OCI-M2 (cell line): ENCODE data around the gene SLC49A4.

ENCODE experiments used
- DNase-seq: peaks from one replicate; lab custom pipeline; 2025; ENCODE audit not compliant: unreplicated experiment; lab: John Stamatoyannopoulos, UW

The SLC49A4 gene

DNA sequence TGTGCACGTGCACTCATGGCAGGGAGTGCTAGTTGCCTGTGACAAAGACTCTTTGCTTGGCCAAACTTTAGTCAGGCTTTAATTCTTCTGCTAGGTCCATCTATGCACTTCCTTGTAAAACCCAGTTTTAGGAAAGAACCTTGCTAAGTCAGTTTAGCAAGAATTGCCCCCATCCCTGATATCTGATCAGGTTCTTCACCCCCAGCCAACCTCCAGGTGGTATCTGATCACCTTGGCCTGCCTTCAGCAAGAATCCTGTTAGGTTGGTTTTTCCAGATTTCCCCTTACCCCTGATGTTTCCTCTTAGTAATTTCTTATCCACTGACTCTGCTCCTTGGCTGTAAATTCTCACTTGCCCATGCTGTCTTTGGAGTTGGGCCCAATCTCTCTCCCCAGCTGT is 9.6 kb upstream of the SLC49A4 start:
- no peak for DNase-seq

DNA sequence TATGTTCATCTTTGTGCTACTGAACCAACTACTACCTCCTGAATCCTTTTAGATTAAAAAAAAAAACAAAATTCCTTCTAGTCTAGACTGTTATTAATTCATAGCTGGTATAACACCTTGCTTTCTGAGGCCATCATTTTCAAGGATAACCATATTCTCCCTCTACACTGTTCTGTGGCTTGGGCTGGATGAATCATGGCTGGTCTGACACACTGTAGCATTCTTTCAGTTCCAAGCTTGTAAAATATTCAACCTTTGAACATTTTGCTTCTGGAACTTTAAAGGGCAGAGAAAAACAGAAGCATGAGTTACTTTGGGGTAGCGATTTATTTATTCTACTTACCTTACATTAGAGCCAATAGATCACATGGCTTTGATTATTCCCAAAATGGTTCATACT is 8.8 kb upstream of the SLC49A4 start:
- DNase-seq, result no peak

DNA sequence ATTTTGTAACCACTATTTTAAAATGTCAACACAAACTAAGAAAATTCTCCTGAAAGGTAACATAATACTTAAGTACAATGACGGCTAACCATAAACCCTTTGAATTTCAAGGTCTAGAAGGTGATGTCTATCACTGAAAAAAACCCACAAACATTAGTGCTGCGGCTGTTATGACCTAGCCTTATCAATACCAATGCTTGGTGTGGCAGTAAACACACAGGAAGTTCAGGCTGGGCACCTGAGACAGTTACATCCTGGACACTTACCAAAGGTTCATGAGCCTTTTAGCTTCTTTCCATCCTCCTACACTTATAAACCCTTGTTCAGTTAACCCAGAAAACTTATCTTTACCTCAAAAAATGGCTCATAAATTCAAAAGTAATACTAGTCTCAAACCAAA is 7.0 kb upstream of the SLC49A4 start:
- DNase-seq, result no peak

DNA sequence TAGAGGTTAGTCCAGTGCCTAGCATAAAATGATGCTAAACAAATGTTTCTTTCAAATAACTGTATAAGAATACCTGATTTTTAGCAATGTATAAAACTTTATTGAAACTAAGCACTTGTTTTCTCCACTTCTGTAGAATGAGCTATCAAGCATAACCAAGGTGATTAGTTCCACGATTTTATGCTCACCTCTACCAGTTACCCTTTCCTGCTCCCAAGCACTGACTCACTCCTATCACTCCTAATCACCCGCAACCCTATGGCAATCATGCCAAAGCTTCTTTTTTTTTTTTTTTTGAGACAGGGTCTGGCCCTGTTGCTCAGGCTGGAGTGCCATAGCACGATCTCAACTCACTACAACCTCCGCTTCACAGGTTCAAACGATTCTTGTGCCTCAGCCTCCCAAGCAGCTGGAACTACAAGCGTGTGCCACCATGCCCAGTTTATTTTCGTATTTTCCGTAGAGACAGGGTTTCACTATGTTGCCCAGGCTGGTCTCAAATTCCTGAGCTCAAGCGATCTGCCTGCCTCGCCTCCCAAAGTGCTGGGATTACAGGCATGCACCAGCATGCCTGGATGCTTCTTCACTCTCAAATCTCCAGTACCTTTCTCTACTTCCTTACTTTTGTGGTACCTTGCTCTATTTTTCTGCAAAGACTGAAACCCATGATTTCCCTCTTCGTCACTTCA is 5.1 kb upstream of the SLC49A4 start:
- DNase-seq, result no peak

DNA sequence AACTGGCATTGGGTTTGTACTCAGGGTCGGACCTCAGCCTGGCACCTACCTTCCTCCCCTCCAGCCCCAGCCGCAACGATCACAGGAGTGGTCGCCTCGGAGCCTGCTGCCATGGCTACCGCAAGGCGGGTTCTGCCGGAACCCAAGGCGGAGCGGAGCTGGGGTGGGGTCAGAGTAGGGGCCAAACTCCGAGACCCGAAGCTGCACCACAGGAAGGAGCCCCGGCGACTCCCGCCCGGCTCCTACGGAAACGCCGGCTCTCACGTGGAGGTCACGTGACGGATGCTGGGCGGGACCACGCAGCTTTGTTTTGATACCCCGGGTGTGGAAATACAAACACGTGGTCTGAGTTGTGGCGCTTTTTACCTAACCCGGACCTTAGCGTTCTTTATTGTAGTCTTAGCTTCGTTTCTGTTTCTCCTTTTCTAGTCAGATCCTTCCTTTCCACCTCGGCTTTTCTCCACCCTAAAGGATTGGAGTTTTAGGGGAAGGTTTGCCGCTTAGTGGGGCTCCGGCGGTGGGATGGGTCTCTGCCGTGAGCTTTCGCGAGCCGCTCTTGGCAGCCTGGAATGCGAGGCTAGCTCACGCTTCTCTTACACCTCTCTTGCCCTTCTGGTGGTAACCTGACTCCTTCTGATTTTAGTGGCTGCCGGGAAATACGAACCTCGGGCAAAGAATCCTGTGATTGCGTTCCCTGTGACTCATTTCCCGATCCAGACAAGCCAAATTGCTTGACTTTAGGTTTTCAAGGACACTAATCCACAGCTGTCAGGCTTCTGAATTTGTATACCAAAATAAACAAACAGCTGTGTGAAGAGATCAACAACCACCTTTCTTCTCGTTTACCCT is 1.1 kb upstream of the SLC49A4 start, which contains the start of gene HSPBAP1:
TSS of gene HSPBAP1 (minus strand) at position 264 of the 849 bp plus-strand sequence. CDS start at position 113, 151 bp downstream.
- DNase-seq, result no peak

DNA sequence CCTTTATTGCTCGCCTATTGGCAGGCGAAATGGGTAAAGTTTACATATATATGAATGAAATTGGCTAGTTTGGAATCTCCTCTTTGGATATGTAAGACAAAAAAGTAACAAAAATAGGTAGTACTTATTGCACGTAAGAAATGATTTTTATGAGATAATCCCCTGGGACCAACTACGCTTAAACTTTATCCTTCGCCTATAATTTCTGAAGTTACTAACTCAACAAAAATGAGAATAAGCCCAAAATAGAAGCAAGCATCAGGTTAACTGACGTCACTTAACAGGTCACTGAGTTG is 438 bp upstream of the SLC49A4 start:
- no peak for DNase-seq

DNA sequence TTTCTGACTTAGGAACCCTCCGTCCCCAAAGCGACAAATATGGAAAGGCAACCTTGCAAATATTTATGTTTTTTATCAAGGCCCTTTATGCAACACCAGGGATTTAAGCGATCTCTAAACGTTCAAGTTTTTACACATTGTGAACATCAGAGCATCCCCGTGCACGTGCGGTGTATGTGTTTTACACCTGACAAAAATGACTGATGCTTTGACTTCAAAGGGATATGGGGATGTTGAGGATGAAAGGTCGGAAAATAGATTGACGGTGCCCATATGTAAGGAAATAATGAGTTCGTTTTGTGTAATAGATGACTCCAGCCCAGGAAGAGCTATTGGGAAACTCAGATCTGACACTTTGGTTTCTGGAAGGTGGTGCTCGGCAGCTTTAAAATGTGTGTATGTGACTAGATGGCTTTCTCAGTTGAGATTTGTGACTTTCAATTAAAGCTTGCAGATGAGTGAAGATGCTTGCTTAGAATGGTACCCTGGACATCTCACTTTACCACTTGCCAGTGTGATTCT is 866 bp downstream of the SLC49A4 start:
- DNase-seq, result no peak

DNA sequence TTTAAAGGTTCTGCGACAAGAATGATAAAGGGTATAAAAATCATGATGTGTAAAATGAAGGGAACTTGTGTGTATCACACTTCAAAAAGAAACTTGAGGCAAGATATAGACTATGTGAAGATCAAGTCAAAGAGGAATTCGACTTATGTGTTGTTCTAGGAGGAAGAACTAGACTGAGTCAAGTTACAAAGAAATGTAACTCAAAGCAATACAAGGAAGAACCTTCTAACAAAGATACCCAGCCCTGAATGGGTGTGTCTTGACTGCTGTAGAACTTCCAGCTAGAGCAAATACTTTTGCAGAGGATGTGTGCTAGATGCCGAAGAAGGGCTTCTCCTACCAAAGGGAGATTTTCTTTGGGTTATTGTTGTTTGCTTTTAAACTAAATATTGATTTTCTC is 2.4 kb downstream of the SLC49A4 start:
- no peak for DNase-seq

DNA sequence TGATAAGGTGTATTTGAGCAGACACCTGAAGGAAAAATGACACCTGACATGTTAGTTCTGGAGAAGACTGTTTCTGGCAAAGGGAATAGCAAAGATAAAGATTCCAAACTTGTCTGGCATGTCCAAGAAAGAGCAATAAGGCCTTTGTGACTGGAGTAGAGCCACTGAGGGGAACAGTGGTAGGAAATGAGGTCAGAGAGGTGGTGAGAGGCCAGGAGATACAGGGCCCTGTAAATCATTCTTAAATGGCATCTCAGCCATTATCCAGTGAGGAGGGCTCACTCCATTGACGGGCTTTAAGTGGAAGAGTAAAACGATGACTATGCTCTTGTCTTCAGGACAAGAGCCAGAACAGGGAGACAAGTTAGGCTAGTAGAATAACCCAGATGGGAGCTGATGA is 4.5 kb downstream of the SLC49A4 start:
- DNase-seq, result no peak

DNA sequence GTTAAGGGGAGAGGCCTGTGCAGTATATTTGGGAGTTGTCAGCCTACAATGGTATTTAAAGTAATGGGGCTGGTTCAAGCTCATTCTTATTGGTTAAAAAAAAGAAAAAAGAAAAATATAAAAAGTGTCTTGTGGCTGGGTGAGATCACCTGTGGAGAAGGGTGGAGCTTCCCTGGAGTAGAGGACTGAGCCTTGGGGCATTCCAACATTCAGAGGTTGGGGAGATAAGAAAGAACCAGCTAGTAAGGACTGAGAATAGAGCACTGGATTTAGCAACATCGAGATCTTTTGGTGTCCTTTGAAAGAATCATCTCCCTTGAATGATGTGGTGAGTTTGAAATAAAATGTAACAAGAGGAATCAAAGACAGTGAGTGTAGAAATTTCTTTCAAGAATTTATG is 5.2 kb downstream of the SLC49A4 start:
- no peak for DNase-seq

DNA sequence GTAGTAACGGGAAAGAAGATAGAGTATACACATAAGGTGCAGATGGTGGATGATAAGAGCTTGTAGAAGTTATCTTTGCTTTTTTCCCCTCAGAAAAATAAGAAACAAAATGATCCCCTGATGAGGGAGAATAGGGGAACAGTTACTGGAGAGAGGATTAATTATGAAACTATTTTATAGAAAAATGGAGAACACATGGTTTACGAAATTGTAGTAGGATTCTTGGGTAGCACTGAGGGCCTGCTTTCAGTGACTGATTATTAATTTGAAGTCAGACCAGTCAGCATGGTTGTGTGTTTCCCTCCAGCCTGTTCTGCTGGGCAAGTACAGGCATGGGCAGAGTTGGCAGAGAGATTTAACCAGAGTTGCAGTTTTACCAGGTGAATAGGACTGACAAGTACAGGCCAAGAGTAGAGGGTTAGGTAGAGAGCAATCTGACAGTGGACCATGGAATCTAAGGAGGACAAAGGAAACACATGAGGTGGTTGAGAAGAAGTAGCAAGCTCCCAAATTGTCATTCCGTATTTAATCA is 5.9 kb downstream of the SLC49A4 start:
- no peak for DNase-seq

DNA sequence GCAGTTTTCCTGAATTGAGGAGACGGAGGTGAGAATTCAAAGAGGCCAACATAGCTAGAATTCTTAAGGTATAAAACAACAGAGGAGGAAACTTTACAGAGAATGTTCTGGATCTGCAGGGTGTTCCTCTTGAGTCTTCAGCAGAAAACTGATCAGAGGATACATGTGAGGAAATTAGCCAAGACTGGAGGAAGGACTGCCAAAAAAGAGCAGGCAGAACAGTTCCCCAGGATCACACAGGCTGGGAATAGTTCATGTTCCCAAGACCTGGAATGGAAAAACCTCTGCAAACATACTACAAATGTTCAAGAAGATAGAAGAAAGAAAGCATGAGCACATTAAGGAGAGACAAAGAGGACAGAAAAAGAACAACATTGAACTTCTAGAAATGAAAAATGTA is 7.5 kb downstream of the SLC49A4 start:
- no peak for DNase-seq

DNA sequence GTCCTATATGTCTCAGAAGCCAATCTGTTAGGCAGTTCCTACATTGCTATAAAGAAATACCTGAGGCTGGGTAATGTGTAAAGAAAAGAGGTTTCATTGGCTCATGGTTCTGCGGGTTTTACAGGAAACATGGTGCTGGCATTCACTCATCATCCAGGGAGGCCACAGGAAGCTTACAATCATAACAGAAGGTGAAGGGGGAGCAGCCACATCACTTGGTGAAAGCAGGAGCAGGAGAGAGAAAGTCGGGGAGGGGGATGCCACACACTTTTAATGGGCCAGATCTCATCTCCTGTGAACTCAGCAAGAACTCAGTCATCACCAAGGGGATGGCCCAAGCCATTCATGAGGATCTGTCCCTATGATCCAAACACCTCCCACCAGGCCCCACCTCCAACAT is 9.1 kb downstream of the SLC49A4 start:
- no peak for DNase-seq

DNA sequence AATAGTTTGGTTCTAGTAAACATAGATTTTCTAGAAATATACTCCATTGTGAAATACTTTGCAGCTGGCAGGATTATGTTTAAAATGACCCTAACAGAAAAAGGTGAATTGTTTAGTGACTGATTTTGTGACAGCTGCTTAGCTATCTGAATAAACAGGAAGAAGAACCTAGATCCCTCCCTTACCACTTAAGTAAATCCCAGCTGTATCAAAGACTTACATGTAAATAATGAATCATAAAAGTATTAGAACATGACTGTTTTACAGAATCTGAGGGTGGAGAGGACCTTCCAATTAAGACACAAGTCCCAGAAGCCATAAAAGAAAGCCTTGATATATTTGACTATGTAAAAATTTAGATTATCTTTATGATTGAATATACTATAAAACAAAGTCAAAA is 15.9 kb downstream of the SLC49A4 start:
- no peak for DNase-seq

DNA sequence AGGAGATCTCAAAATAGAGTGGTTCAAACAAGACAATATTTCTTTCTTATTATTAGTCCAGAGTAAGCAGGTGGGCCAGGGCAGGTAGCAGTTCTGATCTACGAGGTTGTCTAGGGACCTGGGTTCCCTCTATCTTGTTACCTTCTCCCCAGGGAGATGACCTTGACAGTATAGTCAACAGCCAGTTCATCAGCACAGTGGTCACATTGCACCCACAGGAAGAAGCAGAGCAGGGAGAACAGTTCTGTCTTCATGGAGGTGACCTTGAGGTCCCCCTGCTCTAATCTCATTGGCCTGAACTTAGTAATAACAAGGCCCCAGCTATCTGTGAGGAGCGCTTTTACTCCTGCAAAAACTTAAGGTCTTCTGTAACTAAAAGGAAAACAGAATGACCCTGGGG is 21.7 kb downstream of the SLC49A4 start:
- DNase-seq, result no peak

DNA sequence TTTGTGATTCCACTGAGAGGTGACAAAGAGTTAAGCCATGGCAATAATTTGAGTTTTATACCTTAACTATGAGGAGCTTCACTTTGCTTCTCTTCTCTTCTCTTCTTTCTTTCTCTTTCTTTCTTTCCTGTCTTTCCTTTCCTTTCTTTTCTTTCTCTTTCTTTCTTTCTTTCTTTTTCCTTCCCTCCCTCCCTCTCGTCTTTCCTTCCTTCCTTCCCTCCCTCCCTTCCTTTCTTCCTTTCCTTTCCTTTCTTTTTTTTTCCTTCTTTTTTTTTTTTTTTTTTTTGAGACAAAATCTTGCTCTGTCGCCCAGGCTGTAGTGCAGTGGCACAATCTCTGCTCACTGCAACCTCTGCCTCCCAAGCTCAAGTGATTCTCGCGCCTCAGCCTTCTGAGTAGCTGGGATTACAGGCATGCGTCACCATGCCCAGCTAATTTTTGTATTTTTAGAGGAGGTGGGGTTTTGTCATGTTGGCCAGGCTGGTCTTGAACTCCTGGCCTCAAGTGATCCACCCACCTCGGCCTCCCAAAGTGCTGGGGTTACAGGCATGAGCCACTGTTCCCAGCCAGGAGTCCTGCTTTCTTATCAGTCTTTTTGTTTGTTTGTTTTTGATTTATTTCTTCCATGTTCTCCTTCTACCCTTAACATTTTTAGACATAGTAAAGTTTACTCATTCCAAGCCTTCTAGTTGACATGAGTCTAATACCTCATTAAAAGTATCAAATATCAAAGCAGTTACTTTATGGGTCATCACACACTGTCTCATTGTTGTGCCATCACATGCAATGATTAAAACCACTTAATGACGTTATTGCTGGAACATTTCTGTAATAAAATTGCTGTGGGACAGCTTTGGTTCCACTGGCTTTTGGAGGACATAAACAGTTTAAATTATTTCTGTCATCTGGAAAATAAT is 29.9 kb downstream of the SLC49A4 start:
- DNase-seq, result no peak

DNA sequence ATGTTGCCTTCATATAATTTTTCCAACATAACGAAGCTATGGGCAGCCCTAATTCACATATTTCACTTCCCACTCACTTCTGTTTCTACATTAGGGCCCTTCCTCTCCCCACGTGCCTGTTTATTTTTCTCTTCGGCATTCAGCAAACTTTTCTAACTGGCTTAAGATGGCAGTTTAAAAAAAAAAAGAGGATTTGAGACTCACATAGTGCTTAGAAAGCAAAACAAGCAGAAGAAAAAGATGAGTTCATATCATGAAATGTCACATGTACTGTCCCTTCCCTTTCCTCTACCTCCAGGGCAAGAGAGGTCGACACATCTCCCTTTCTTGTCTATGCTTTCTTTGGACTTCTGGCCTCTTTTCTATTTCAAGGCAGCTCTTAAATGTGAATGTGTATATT is 30.6 kb downstream of the SLC49A4 start:
- no peak for DNase-seq

DNA sequence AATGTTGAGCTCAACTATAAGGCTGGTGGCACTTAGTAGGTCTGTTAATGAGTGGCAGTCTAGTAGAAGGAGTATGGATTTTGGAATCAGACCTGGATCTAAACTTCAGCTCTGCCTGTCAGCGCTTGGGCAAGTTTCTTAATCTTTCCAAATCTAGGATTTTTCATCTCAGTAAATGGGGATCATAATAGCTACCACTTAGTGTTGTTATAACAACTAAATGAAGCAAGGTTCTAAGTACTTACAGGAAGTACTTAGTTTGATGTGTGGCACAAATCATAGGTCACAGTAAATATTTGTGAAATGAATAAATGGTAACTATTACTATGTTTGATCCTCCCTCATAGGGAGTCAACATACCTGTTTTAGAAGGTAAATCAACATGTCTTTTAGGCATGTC is 31.4 kb downstream of the SLC49A4 start:
- DNase-seq, result no peak

DNA sequence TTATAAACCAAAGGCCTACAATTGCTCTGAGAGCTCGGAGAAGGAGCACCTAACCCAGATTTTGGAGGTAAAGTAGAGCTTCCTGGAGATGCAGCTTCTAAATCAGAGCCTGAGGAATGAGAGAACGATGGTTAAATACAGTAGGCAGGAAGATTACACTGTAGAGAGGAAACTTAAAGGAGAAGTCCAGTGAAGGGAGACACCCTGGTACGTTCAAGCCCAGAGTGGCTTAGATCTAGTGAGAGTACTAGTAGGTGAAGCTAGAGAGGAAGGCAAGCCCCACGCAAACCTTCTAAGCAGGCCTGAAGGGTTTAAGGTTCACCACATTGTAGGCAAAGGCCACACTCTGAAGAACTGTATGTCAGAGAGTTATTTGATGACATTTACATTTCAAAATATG is 33.4 kb downstream of the SLC49A4 start:
- DNase-seq, result no peak

DNA sequence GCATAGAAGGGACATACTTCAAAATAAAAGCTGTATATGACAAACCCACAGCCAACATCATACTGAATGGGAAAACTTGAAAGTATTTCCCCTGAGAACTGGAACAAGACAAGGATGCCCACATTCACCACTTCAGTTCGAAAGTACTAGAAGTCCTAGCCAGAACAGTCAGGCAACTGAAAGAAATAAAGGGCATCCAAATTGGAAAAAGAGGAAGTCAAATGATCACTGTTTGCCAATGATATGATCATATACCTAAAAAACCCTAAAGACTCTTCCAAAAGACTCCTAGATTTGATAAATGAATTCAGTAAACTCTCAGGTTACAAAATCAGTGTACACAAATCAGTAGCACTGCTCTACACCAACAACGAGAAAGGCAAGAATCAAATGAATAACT is 40.7 kb downstream of the SLC49A4 start:
- DNase-seq, result no peak

DNA sequence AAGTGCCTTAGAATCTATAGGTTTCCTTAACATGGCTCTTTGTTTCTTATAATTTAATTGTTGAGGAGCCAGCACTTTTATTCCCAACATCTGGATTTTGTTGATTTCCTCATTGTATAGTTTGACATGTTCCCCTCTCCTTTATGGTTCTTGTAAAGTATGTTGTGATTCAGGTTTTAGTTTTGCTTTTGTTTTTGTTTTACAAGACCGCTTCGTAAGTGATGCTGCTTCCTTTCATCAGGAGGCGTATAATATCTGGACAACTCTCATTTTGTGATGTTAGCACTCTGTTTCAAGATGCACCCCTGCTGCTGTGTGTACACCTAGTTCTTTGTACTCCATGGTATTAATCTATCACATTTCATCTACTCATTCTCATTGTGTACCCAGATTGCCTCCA is 48.7 kb downstream of the SLC49A4 start:
- no peak for DNase-seq
